ENCODE results near the gene UGGT1.

Gene UGGT1, protein sequence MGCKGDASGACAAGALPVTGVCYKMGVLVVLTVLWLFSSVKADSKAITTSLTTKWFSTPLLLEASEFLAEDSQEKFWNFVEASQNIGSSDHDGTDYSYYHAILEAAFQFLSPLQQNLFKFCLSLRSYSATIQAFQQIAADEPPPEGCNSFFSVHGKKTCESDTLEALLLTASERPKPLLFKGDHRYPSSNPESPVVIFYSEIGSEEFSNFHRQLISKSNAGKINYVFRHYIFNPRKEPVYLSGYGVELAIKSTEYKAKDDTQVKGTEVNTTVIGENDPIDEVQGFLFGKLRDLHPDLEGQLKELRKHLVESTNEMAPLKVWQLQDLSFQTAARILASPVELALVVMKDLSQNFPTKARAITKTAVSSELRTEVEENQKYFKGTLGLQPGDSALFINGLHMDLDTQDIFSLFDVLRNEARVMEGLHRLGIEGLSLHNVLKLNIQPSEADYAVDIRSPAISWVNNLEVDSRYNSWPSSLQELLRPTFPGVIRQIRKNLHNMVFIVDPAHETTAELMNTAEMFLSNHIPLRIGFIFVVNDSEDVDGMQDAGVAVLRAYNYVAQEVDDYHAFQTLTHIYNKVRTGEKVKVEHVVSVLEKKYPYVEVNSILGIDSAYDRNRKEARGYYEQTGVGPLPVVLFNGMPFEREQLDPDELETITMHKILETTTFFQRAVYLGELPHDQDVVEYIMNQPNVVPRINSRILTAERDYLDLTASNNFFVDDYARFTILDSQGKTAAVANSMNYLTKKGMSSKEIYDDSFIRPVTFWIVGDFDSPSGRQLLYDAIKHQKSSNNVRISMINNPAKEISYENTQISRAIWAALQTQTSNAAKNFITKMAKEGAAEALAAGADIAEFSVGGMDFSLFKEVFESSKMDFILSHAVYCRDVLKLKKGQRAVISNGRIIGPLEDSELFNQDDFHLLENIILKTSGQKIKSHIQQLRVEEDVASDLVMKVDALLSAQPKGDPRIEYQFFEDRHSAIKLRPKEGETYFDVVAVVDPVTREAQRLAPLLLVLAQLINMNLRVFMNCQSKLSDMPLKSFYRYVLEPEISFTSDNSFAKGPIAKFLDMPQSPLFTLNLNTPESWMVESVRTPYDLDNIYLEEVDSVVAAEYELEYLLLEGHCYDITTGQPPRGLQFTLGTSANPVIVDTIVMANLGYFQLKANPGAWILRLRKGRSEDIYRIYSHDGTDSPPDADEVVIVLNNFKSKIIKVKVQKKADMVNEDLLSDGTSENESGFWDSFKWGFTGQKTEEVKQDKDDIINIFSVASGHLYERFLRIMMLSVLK (N-terminal part only)

DNA sequence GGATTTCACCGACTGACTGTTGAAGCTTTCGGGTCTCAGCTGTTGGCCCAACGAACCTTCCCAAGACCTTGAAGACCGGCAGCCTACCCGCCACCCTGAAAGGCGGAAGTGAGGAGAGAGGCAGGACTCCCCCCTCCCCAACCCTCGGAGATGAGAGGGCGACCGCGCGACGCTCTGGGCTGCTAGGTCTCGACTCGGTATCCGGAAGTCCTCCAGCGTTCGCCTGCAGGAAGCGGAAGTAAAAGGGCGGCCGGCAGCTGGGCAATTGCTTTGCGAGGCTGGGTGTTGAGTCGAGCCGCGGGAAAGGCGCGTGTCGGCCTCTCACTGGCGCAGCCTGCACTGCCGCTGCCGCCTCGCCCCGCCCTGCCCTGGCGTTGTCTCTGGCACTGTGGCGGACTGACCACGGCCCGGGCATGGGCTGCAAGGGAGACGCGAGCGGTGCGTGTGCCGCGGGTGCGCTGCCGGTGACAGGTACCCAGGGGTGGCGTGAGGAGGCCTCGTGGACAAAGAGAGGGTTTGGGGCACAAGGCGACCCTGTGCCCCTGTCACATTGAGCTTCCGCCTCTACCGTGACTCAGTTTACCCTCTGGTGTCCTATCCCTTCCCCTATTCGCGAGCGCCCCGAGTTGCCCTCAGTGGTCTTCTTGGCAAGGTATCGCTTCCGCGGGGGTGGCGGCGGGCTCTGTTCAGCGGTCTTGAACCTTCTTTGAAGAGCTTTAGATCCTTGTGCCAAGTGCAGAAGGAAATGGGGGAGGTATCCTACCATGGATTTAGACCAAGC is at the start of gene UGGT1:
Gene UGGT1 (plus strand): TSS at position 256 of the 781 bp plus-strand sequence. CDS start 158 bp downstream, at position 414.
- in situ Hi-C loops (cut with MboI; ENCODE audit: low sequenced_read_pairs) = loop anchor here (5.0 kb wide), 1 partner anchor 64 kb away; the partner anchor contains the start of gene SAP130

DNA sequence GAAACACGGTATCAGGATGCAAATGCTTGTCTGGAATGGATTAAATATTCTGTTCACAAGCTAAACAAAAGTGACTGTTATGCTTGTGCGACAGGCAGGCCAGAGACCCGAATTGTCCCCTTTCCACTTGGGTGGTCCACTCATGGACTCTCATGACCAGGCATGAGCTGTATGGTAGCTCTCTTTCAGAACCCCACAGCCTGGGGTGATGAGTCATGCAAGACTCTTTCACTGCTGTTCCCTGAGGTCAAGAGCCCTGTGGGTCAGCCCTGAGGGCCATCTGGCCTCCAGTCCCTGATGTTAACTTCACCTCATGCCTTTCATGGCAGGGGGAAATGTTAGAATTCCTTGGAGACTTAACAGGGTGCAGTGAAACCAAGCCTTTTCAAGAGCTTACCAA is 49.4 kb upstream of the UGGT1 start:
- no peaks in the 10 kb centered on the region for H3K36me3 ChIP-seq (replicated peaks)
- H3K9me3 ChIP-seq = peaks cover 16% of the 10 kb centered on the region
- no peaks in the 10 kb centered on the region for H3K27me3 ChIP-seq (ENCODE audit: low read depth)
- DNase-seq (ENCODE audit: low spot score in 2 of 2) = no peak
- in situ Hi-C loops (cut with MboI; ENCODE audit: low sequenced_read_pairs) = no loop called here
- H3K4me1 ChIP-seq = no peaks in the 10 kb centered on the region
- no peak overlapping the region for H3K4me3 ChIP-seq

More for the DNA sequence above, at the start of gene UGGT1:
- no peaks in the 10 kb centered on the region for H3K27me3 ChIP-seq (ENCODE audit: low read depth)
- peak within 1 kb of the TSS; percentile 82 for H3K4me3 ChIP-seq
- peak; percentile 83 to 96 for DNase-seq (ENCODE audit: low spot score in 2 of 2)
- no peaks in the 10 kb centered on the region; the same call in 1 of the 2 replicates for H3K4me1 ChIP-seq
- H3K36me3 ChIP-seq (replicated peaks) = peaks cover 10% of the 10 kb centered on the region
- no peaks in the 10 kb centered on the region for H3K9me3 ChIP-seq

DNA sequence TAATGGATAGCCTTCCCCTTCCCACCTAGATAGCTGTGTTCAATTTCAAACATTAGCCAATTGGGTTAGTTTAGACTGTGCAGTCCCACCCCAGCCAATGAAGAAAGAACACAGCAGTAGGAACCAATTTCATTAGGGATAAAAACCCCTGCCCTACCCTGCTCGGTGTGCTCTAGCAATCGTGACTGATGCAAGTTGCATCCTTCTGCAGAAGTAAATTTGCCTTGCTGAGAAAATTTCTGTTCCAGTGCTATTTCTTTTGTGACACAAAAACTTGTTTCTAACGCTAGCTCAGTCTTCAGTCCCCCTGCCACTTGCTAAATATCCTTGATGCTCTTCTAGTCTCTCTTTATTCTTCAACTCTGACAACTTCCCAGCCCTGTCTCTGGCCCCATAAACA is 48.0 kb upstream of the UGGT1 start:
- H3K4me1 ChIP-seq = no peaks in the 10 kb centered on the region
- no peak overlapping the region for H3K4me3 ChIP-seq
- H3K27me3 ChIP-seq (ENCODE audit: low read depth) = no peaks in the 10 kb centered on the region
- in situ Hi-C loops (cut with MboI; ENCODE audit: low sequenced_read_pairs) = no loop called here
- no peaks in the 10 kb centered on the region for H3K36me3 ChIP-seq (replicated peaks)
- no peak for DNase-seq (ENCODE audit: low spot score in 2 of 2)
- peaks cover 15% of the 10 kb centered on the region for H3K9me3 ChIP-seq

DNA sequence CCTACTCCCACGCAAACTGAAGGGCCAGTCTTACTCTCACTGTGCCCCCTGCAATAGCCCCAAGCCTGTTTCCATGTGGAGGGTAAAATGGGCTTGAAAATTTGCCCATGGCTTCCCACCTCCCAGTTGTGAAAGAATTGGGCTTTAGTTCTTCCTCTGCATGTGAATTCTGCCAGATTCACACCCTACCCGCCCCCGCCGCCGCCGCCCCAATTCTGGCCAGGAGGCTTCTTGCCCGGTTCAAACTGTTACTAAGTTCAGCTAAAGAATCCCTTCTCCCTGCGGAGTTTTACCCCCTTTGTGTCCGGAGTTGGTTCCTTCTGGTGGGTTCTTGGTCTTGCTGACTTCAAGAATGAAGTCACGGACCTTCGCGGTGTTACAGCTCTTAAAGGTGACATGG is 37.7 kb upstream of the UGGT1 start:
- in situ Hi-C loops (cut with MboI; ENCODE audit: low sequenced_read_pairs) = loop anchor here (25.0 kb wide), 1 partner anchor 684 kb away; no protein-coding TSS in a partner anchor
- Histone ChIP-seq H3K27me3 (ENCODE audit: low read depth) (no peaks in the 10 kb centered on the region), H3K36me3 (replicated peaks) (no peaks in the 10 kb centered on the region), H3K4me3 (no peak overlapping the region), H3K4me1 (peaks cover 23% of the 10 kb centered on the region), H3K9me3 (peaks cover 13% of the 10 kb centered on the region)
- no peak for DNase-seq (ENCODE audit: low spot score in 2 of 2)

DNA sequence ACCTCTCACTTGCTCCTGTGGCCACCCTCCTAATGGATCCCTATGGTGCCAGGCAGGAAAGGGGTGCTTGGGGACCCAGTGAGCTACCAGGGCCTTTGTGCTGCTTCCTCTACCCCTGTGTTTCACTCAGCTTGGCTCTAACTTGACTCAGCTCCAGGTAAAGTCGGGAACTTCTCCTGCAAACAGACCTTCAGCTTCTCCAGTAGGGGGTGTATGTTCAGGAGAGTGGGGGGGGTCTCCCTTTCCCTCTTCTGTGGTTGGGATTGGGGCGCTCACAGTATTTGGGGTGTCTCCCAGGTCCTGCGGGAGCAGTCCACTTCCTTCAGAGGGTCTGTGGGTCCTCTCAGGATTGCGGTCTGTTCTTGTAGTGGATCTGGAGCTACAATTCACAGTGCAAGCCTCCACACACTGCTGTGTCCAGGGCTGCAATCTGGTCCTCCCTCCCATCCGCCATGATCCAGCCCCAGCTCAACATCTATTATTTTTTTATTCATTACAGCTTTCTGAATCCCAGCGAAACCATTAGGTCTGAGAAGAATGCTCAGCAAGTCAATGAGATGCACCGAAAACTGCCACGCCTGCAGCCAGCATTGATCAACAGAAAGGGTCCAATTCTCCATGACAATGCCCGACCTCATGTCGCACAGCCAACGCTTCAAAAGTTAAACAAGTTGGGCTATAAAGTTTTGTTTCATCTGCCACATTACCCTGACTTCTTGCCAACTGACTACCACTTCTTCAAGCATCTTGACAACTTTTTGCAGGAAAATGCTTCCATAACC is 36.7 kb upstream of the UGGT1 start:
- Histone ChIP-seq H3K9me3 (peaks cover 10% of the 10 kb centered on the region), H3K36me3 (replicated peaks) (no peaks in the 10 kb centered on the region)
- in situ Hi-C loops (cut with MboI; ENCODE audit: low sequenced_read_pairs) = loop anchor here (25.0 kb wide), 1 partner anchor 683 kb away; no protein-coding TSS in a partner anchor

DNA sequence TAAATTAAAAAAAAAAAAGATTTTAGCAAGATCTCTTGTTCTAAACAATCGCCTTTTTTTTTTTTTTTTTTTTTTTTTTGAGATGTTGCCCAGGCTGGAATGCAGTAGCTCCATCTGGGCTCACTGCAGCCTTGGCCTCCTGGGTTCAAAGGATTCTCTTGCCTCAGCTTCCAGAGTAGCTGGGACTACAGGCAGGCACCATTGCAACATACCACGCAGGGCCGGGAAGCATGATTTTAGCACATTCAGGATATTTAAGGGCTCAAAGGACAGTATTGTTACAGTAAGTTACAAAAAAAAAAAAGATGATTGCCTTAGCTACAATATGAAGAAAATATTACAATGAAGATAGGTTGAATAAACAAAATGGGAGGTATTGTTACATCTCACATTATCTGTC is 33.7 kb upstream of the UGGT1 start:
- Histone ChIP-seq H3K9me3 (no peaks in the 10 kb centered on the region), H3K4me3 (no peak overlapping the region), H3K36me3 (replicated peaks) (no peaks in the 10 kb centered on the region), H3K27me3 (ENCODE audit: low read depth) (no peaks in the 10 kb centered on the region), H3K4me1 (peaks cover 18% of the 10 kb centered on the region)
- in situ Hi-C loops (cut with MboI; ENCODE audit: low sequenced_read_pairs) = loop anchor here (25.0 kb wide), 1 partner anchor 680 kb away; no protein-coding TSS in a partner anchor
- no peak for DNase-seq (ENCODE audit: low spot score in 2 of 2)

More for the DNA sequence above, 36.7 kb upstream of the UGGT1 start:
- Histone ChIP-seq H3K27me3 (ENCODE audit: low read depth) (no peaks in the 10 kb centered on the region), H3K4me3 (no peak overlapping the region), H3K4me1 (peaks cover 23% of the 10 kb centered on the region)
- peak; percentile 50 to 64 for DNase-seq (ENCODE audit: low spot score in 2 of 2)

DNA sequence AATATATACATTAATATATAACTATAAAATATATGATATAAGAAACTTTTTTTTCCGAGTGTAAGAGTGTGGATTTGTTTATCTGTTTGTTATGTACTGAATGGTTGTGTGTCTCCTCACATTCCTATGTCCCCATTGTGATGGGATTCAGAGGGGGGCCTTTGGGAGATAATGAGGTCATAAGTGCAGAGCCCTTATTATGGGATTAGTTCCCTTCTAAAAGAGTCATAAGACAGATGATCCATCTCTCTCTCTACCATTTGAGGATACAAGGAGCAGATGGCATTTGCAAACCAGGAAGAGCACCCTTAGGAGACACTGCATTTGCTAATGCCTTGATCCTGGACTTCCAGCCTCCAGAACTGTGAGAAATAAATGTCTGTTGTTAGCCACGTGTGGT is 32.9 kb upstream of the UGGT1 start:
- H3K9me3 ChIP-seq = no peaks in the 10 kb centered on the region
- H3K27me3 ChIP-seq (ENCODE audit: low read depth) = no peaks in the 10 kb centered on the region
- H3K4me1 ChIP-seq = peaks cover 11% of the 10 kb centered on the region; the same call in 1 of the 2 replicates
- no peak overlapping the region for H3K4me3 ChIP-seq
- no peaks in the 10 kb centered on the region for H3K36me3 ChIP-seq (replicated peaks)
- in situ Hi-C loops (cut with MboI; ENCODE audit: low sequenced_read_pairs) = loop anchor here (25.0 kb wide), 1 partner anchor 679 kb away; no protein-coding TSS in a partner anchor
- no peak for DNase-seq (ENCODE audit: low spot score in 2 of 2)

DNA sequence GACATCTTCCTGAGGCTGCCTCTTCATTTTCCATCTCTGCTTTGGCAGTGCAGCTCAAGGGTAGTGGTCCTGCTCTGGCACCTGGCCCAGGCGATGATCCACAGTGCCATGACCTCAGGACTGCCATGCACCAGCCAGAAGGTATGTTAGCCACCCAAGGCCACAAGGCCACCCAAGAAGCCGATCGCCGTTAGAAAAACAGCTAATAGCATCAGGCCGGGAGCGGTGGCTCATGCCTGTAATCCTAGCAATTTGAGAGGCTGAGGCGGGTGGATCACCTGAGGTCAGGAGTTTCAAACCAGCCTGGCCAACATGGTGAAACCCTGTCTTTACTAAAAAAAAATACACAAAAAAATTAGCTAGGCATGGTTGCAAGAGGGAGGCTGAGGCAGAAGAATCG is 28.4 kb upstream of the UGGT1 start:
- Histone ChIP-seq H3K27me3 (ENCODE audit: low read depth) (no peaks in the 10 kb centered on the region), H3K4me3 (no peak overlapping the region), H3K4me1 (peaks cover 3% of the 10 kb centered on the region; the same call in 1 of the 2 replicates), H3K36me3 (replicated peaks) (no peaks in the 10 kb centered on the region), H3K9me3 (no peaks in the 10 kb centered on the region)
- in situ Hi-C loops (cut with MboI; ENCODE audit: low sequenced_read_pairs) = loop anchor here (25.0 kb wide), 1 partner anchor 675 kb away; no protein-coding TSS in a partner anchor
- no peak for DNase-seq (ENCODE audit: low spot score in 2 of 2)

DNA sequence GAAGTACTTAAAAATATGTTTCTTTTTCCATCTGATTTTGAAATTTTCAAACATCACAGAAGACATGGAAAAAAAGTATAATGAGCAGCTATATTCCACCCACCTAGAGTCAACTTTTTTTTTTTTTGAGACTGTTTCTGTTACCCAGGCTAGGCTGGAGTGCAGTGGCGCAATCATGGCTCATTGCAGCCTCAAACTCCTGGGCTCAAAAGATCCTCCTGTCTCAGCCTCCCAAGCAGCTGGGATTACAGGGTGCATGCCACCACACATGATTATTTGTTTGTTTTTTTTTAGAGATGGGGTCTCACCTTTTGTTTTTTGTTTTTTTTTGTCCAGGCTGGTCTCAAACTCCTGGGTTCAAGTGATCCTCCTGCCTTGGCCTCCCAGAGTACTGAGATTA is 26.6 kb upstream of the UGGT1 start:
- peaks cover 3% of the 10 kb centered on the region; the same call in 1 of the 2 replicates for H3K4me1 ChIP-seq
- no peaks in the 10 kb centered on the region for H3K36me3 ChIP-seq (replicated peaks)
- no peak overlapping the region for H3K4me3 ChIP-seq
- in situ Hi-C loops (cut with MboI; ENCODE audit: low sequenced_read_pairs) = loop anchor here (25.0 kb wide), 1 partner anchor 673 kb away; no protein-coding TSS in a partner anchor
- no peaks in the 10 kb centered on the region for H3K27me3 ChIP-seq (ENCODE audit: low read depth)
- no peak for DNase-seq (ENCODE audit: low spot score in 2 of 2)
- no peaks in the 10 kb centered on the region for H3K9me3 ChIP-seq

DNA sequence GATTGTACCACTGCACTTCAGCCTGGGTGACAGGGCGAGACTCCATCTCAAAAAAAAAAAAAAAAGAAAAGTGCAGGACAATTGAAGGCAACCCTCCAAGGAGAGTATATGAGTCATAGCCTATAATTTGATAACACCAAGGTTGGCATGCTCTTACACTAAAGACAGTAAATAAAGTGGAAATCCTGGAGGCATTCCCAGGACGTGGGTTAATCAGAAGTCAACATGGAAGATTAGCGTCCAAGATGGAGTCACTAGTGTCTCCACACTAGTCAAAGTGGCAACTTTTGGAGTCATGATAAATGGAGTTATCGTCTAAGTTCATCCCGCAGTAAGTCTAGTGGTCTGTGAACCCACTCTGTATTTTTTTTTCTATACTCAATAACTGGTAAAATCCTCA is 21.2 kb upstream of the UGGT1 start:
- Histone ChIP-seq H3K4me3 (no peak overlapping the region), H3K36me3 (replicated peaks) (no peaks in the 10 kb centered on the region), H3K4me1 (peaks cover 2% of the 10 kb centered on the region; the same call in 1 of the 2 replicates), H3K27me3 (ENCODE audit: low read depth) (no peaks in the 10 kb centered on the region), H3K9me3 (no peaks in the 10 kb centered on the region)
- no peak for DNase-seq (ENCODE audit: low spot score in 2 of 2)
- in situ Hi-C loops (cut with MboI; ENCODE audit: low sequenced_read_pairs) = loop anchor here (25.0 kb wide), 1 partner anchor 668 kb away; no protein-coding TSS in a partner anchor

DNA sequence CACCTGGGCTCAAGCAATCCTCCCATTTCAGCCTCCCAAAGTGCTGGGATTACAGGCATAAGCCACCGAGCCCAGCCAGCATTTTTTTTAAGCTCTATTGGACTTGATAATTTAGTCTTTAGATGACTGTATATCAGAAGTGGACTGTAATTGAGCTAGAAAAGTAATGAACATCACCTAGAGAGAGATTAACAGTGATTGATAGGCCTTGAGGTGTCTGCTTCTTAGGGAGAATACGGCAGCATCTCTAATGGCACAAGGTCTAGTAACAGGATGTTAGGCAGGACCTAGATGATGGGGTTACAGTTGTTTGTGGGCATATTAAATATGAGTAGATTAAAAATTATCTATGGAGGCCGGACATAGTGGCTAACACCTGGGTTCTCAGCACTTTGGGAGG is 17.7 kb upstream of the UGGT1 start:
- in situ Hi-C loops (cut with MboI; ENCODE audit: low sequenced_read_pairs) = loop anchor here (25.0 kb wide), 1 partner anchor 664 kb away; no protein-coding TSS in a partner anchor
- no peak overlapping the region for H3K4me3 ChIP-seq
- H3K36me3 ChIP-seq (replicated peaks) = no peaks in the 10 kb centered on the region
- no peaks in the 10 kb centered on the region for H3K9me3 ChIP-seq
- DNase-seq (ENCODE audit: low spot score in 2 of 2) = no peak
- no peaks in the 10 kb centered on the region for H3K4me1 ChIP-seq
- H3K27me3 ChIP-seq (ENCODE audit: low read depth) = no peaks in the 10 kb centered on the region

All from HAP-1 (cell line).